HCT116 (cell line): ENCODE data around the gene KMT2D.

Source experiments
- CTCF ChIP-seq, 3 experiments: fragments of 200-600 bp in 1 of 3; sonication (generic) in 1 of 3; IDR thresholded peaks in 2 of 3; conservative IDR thresholded peaks in 1 of 3; 2 replicates each; pipeline ENCODE4 v1.5.1; 2012 to 2017; ENCODE audit warnings: low read depth in 2 of 3, low read length in 2 of 3, antibody characterized with exemption in 1 of 3, borderline replicate concordance in 1 of 3, control low read depth in 1 of 3, mild to moderate bottlenecking in 1 of 3, mixed read lengths in 1 of 3, mixed run types in 1 of 3, moderate library complexity in 1 of 3; ENCODE audit not compliant: insufficient read depth in 1 of 3
- EZH2 ChIP-seq: fragments of 200-600 bp; sonication (generic); IDR thresholded peaks from 2 replicates; pipeline ENCODE4 v1.6.1; 2017; ENCODE audit warnings: antibody characterized with exemption, mixed run types
- FOSL1 ChIP-seq: IDR thresholded peaks from 2 replicates; pipeline ENCODE4 v1.6.1; 2012; ENCODE audit warnings: low read depth
- RAD21 ChIP-seq: IDR thresholded peaks from 2 replicates; pipeline ENCODE4 v1.6.1; 2012; ENCODE audit warnings: low read depth, mild to moderate bottlenecking
- SP1 ChIP-seq: IDR thresholded peaks from 2 replicates; pipeline ENCODE4 v1.6.1; 2012; ENCODE audit warnings: low read depth

DNA sequence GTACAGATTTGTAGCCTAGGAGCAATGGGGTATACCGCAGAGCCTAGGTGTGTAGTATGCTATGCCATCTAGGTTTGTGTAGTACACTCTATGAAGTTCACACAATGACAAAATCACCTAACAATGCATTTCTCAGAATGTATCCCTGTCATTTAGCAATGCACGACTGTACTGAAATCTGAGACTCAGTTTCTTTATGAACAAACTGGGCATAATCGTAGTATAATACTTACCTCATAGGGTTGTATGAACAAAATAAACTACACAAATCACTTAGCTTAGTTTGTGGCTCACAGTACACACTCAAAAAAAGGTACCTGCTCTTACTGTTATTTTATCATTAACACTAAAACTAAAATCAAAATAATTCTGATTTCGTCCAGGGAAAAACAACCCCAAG is 35.1 kb downstream of the KMT2D start:
- no peak for TF ChIP-seq CTCF (IDR thresholded peaks at IDR 0.05 in 2 of 3, conservative IDR thresholded peaks at IDR 0.05 in 1 of 3; ENCODE audit: borderline replicate concordance in 1 of 3, insufficient read depth in 1 of 3, low read depth in 2 of 3, low read length in 2 of 3)
- no peak for TF ChIP-seq FOSL1
- no peak for TF ChIP-seq EZH2
- TF ChIP-seq SP1, result no peak
- TF ChIP-seq RAD21, result no peak
